ENCODE measurements around the gene SLC22A1.

The SLC22A1 gene

DNA sequence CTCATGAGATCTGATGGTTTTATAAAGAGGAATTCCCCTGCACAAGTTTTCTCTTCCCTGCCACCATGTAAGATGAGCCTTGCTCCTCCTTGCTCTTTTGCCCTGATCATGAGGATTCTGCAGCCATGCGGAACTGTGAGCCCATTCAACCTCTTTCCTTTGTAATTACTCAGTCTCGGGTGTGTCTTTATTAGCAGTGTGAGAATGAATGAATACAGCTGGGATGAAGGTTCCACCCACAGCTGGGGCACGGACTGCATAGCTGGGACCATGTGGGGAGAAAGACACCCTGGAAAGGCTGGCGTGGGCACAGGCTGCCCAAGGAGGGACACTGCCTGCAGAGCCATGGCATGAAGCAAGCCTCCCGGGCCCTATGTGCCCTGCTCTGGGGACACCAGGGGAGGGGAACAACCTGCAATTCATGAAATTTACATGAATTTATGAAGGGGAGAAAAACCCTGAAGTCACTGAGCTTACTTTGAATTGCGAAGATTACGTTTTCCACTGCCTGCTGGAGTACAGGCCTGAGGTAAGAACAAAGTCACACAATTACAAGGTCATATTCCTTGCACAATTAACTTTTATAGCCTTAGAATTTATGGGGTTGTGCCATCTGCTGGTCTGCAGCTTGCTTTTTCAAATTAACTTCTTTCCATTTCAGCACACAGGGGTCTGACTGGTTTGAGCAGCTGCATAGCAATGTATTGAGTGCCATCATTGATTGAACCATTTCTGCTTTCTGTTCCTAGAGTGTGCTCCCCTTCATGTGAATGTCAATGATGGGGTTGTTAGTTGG lies 46.2 kb downstream of the SLC22A1 start:
- no peak overlapping the region for H3K9ac ChIP-seq (ENCODE audit: low read length)
- H3K36me3 ChIP-seq (ENCODE audit: control insufficient read depth, low read depth, low read length): no peaks in the 10 kb centered on the region
- H3K9me3 ChIP-seq (ENCODE audit: control insufficient read depth, low read depth, low read length): no peaks in the 10 kb centered on the region
- H3K4me3 ChIP-seq (ENCODE audit: low read length): no peak overlapping the region
- H3K4me1 ChIP-seq (ENCODE audit: control insufficient read depth, low read depth, low read length): no peaks in the 10 kb centered on the region
- H3K27me3 ChIP-seq (ENCODE audit: control insufficient read depth, insufficient read depth, low read length): no peaks in the 10 kb centered on the region
- H3K27ac ChIP-seq (ENCODE audit: low read length): no peak overlapping the region

GRCh38 chr6:160170018-160170680 lies 48.5 kb downstream of the SLC22A1 start:
- Histone ChIP-seq H3K9me3 (ENCODE audit: control insufficient read depth, low read depth, low read length) (no peaks in the 10 kb centered on the region), H3K27ac (ENCODE audit: low read length) (no peak overlapping the region), H3K4me3 (ENCODE audit: low read length) (no peak overlapping the region), H3K9ac (ENCODE audit: low read length) (no peak overlapping the region), H3K27me3 (ENCODE audit: control insufficient read depth, insufficient read depth, low read length) (no peaks in the 10 kb centered on the region), H3K36me3 (ENCODE audit: control insufficient read depth, low read depth, low read length) (no peaks in the 10 kb centered on the region), H3K4me1 (ENCODE audit: control insufficient read depth, low read depth, low read length) (peaks cover 13% of the 10 kb centered on the region)

DNA sequence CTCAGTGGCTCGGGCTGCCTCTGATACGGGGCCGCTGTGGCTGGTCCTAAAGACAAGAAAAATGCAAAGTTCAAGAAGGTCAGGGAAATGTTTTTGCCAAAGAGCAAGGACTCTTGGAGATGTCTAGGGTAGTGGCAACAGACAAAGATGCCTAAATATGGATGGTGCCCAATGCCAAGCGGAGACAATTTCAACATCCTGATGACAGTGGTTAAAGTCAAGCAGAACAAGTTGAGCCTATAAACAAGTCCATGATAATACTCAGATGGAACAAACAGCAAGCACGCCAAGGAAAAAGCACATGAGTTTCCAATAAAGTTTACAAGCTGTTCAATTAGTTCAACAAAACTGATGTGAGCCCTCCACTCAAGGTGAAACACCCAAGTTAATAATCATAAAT lies 51.1 kb downstream of the SLC22A1 start:
- no peak overlapping the region for H3K27ac ChIP-seq (ENCODE audit: low read length)
- H3K9ac ChIP-seq (ENCODE audit: low read length): no peak overlapping the region
- peaks cover 20% of the 10 kb centered on the region for H3K4me1 ChIP-seq (ENCODE audit: control insufficient read depth, low read depth, low read length)
- H3K4me3 ChIP-seq (ENCODE audit: low read length): no peak overlapping the region
- no peaks in the 10 kb centered on the region for H3K9me3 ChIP-seq (ENCODE audit: control insufficient read depth, low read depth, low read length)
- no peaks in the 10 kb centered on the region for H3K36me3 ChIP-seq (ENCODE audit: control insufficient read depth, low read depth, low read length)
- H3K27me3 ChIP-seq (ENCODE audit: control insufficient read depth, insufficient read depth, low read length): no peaks in the 10 kb centered on the region

GRCh38 chr6:160173806-160174527 lies 52.4 kb downstream of the SLC22A1 start:
- Histone ChIP-seq H3K36me3 (ENCODE audit: control insufficient read depth, low read depth, low read length) (no peaks in the 10 kb centered on the region), H3K4me1 (ENCODE audit: control insufficient read depth, low read depth, low read length) (peaks cover 20% of the 10 kb centered on the region), H3K4me3 (ENCODE audit: low read length) (no peak overlapping the region), H3K27me3 (ENCODE audit: control insufficient read depth, insufficient read depth, low read length) (no peaks in the 10 kb centered on the region), H3K9me3 (ENCODE audit: control insufficient read depth, low read depth, low read length) (no peaks in the 10 kb centered on the region), H3K9ac (ENCODE audit: low read length) (no peak overlapping the region), H3K27ac (ENCODE audit: low read length) (no peak overlapping the region)

GRCh38 chr6:160174681-160175080 lies 53.1 kb downstream of the SLC22A1 start:
- Histone ChIP-seq H3K36me3 (ENCODE audit: control insufficient read depth, low read depth, low read length) (no peaks in the 10 kb centered on the region), H3K9me3 (ENCODE audit: control insufficient read depth, low read depth, low read length) (no peaks in the 10 kb centered on the region), H3K27me3 (ENCODE audit: control insufficient read depth, insufficient read depth, low read length) (no peaks in the 10 kb centered on the region), H3K4me1 (ENCODE audit: control insufficient read depth, low read depth, low read length) (peaks cover 20% of the 10 kb centered on the region), H3K9ac (ENCODE audit: low read length) (no peak overlapping the region), H3K27ac (ENCODE audit: low read length) (no peak overlapping the region), H3K4me3 (ENCODE audit: low read length) (no peak overlapping the region)

GRCh38 chr6:160177220-160177619 lies 55.6 kb downstream of the SLC22A1 start:
- no peaks in the 10 kb centered on the region for H3K9me3 ChIP-seq (ENCODE audit: control insufficient read depth, low read depth, low read length)
- no peaks in the 10 kb centered on the region for H3K27me3 ChIP-seq (ENCODE audit: control insufficient read depth, insufficient read depth, low read length)
- H3K4me3 ChIP-seq (ENCODE audit: low read length): no peak overlapping the region
- H3K36me3 ChIP-seq (ENCODE audit: control insufficient read depth, low read depth, low read length): no peaks in the 10 kb centered on the region
- peaks cover 20% of the 10 kb centered on the region for H3K4me1 ChIP-seq (ENCODE audit: control insufficient read depth, low read depth, low read length)
- no peak overlapping the region for H3K27ac ChIP-seq (ENCODE audit: low read length)
- no peak overlapping the region for H3K9ac ChIP-seq (ENCODE audit: low read length)

DNA sequence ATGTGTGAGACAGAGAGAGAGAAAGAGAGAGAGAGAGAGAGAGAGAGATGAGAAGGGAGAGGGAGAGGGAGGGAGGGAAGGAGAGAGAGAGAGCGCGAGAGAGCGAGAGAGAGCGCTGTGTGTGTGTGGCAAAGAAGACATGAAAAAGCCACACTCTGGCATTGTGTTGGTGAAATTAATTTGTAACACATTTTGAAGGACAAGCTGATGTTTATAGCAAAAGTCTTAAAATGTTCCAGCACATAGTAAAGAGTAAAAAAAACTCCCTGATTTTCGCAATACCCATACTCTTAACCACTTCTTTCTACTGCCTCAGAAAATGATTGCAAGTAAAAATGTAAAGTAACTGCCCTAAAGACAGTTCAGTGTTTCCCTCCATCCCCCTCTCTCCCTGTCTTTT lies 56.7 kb downstream of the SLC22A1 start:
- H3K27me3 ChIP-seq (ENCODE audit: control insufficient read depth, insufficient read depth, low read length): no peaks in the 10 kb centered on the region
- H3K4me3 ChIP-seq (ENCODE audit: low read length): no peak overlapping the region
- no peaks in the 10 kb centered on the region for H3K36me3 ChIP-seq (ENCODE audit: control insufficient read depth, low read depth, low read length)
- H3K27ac ChIP-seq (ENCODE audit: low read length): no peak overlapping the region
- peaks cover 20% of the 10 kb centered on the region for H3K4me1 ChIP-seq (ENCODE audit: control insufficient read depth, low read depth, low read length)
- H3K9ac ChIP-seq (ENCODE audit: low read length): no peak overlapping the region
- no peaks in the 10 kb centered on the region for H3K9me3 ChIP-seq (ENCODE audit: control insufficient read depth, low read depth, low read length)

DNA sequence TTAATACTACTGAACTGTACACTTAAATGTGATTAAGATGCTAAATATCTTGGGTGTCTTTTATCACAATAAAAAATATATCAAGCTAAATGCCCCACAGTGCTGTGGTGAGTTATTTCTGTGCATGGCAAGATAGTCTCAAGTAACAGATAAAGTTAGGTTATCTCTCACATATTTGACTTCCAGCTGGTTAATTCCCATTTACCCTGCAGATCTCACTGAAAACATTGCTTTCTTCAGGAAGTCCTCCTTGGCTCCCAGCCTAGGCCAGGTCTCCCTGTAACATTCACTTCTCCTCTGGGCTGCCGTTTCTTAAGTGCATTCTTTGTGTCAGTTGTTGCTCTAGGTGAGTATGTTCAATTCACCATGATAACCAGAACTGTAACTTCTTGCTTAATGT lies 59.1 kb downstream of the SLC22A1 start:
- H3K4me1 ChIP-seq (ENCODE audit: control insufficient read depth, low read depth, low read length): peaks cover 7% of the 10 kb centered on the region
- no peaks in the 10 kb centered on the region for H3K9me3 ChIP-seq (ENCODE audit: control insufficient read depth, low read depth, low read length)
- no peaks in the 10 kb centered on the region for H3K27me3 ChIP-seq (ENCODE audit: control insufficient read depth, insufficient read depth, low read length)
- H3K9ac ChIP-seq (ENCODE audit: low read length): no peak overlapping the region
- no peak overlapping the region for H3K4me3 ChIP-seq (ENCODE audit: low read length)
- H3K27ac ChIP-seq (ENCODE audit: low read length): no peak overlapping the region
- no peaks in the 10 kb centered on the region for H3K36me3 ChIP-seq (ENCODE audit: control insufficient read depth, low read depth, low read length)

DNA sequence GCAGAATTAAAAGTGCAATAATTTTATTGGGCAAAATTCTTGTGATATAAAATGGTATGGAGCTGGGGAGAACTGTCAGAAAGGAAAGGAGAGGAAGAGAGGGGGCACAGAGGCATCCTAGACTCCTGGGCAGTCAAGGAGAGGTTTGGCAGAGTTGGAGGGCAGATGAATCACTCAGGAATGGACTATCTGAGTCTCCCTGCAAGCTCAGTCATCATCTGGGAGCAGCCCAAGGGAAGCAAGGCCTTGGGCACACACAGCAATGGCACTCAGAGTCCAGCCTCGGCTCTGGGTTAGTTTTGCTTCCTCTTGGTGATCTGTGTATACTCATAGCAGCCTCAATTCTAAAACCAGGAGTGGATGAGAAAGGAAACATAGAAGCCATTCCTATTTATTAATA lies 67.2 kb downstream of the SLC22A1 start:
- Histone ChIP-seq H3K27ac (ENCODE audit: low read length) (no peak overlapping the region), H3K9ac (ENCODE audit: low read length) (no peak overlapping the region), H3K4me1 (ENCODE audit: control insufficient read depth, low read depth, low read length) (no peaks in the 10 kb centered on the region), H3K27me3 (ENCODE audit: control insufficient read depth, insufficient read depth, low read length) (no peaks in the 10 kb centered on the region), H3K36me3 (ENCODE audit: control insufficient read depth, low read depth, low read length) (no peaks in the 10 kb centered on the region), H3K9me3 (ENCODE audit: control insufficient read depth, low read depth, low read length) (peaks cover 8% of the 10 kb centered on the region), H3K4me3 (ENCODE audit: low read length) (no peak overlapping the region)

GRCh38 chr6:160190081-160190480 lies 68.5 kb downstream of the SLC22A1 start:
- no peak overlapping the region for H3K4me3 ChIP-seq (ENCODE audit: low read length)
- H3K4me1 ChIP-seq (ENCODE audit: control insufficient read depth, low read depth, low read length): no peaks in the 10 kb centered on the region
- no peaks in the 10 kb centered on the region for H3K27me3 ChIP-seq (ENCODE audit: control insufficient read depth, insufficient read depth, low read length)
- no peak overlapping the region for H3K9ac ChIP-seq (ENCODE audit: low read length)
- H3K36me3 ChIP-seq (ENCODE audit: control insufficient read depth, low read depth, low read length): no peaks in the 10 kb centered on the region
- H3K27ac ChIP-seq (ENCODE audit: low read length): no peak overlapping the region
- peaks cover 19% of the 10 kb centered on the region for H3K9me3 ChIP-seq (ENCODE audit: control insufficient read depth, low read depth, low read length)

DNA sequence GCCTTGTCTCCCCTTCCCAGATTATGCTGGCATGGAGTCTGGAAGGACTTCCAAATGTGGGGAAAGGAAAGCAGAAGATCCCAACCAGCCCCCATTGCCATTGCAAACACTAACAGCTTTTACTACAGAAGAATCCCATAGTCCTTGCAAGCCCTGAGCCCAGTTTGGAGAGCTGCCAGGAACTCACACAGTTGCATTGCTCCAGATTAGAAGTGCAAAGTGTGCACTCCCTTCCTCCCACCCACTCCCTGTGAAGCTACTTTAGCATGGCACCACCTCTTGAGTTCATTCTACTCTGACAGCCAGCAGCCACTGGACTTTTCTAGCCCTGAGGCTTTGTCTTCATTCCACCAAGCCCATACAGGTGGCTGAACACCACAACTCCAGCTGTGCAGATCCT lies 69.4 kb downstream of the SLC22A1 start:
- H3K36me3 ChIP-seq (ENCODE audit: control insufficient read depth, low read depth, low read length): no peaks in the 10 kb centered on the region
- no peak overlapping the region for H3K9ac ChIP-seq (ENCODE audit: low read length)
- H3K27me3 ChIP-seq (ENCODE audit: control insufficient read depth, insufficient read depth, low read length): no peaks in the 10 kb centered on the region
- H3K27ac ChIP-seq (ENCODE audit: low read length): no peak overlapping the region
- H3K4me3 ChIP-seq (ENCODE audit: low read length): no peak overlapping the region
- H3K9me3 ChIP-seq (ENCODE audit: control insufficient read depth, low read depth, low read length): peaks cover 19% of the 10 kb centered on the region
- H3K4me1 ChIP-seq (ENCODE audit: control insufficient read depth, low read depth, low read length): no peaks in the 10 kb centered on the region
